Stomach smooth muscle (tissue), 2 donors: ENCODE data around the gene KPNB1.

Source experiments
- H3K27ac ChIP-seq: one replicate; pipeline ENCODE4 v1.7.0; 2013; ENCODE audit warnings: mild to moderate bottlenecking, low read length, inconsistent platforms
- H3K27me3 ChIP-seq, 2 donors: one replicate each; pipeline ENCODE4 v1.7.0; 2013; ENCODE audit warnings: low read length in 2 of 2; ENCODE audit not compliant: insufficient read depth in 2 of 2, control insufficient read depth in 1 of 2
- H3K36me3 ChIP-seq, 2 donors: one replicate each; pipeline ENCODE4 v1.7.0; 2013; ENCODE audit warnings: low read length in 2 of 2; ENCODE audit not compliant: control insufficient read depth in 2 of 2, insufficient read depth in 2 of 2
- H3K4me1 ChIP-seq: one replicate; pipeline ENCODE4 v1.7.0; 2013; ENCODE audit warnings: low read length; ENCODE audit not compliant: control insufficient read depth, insufficient read depth
- H3K4me3 ChIP-seq, 2 donors: one replicate each; pipeline ENCODE4 v1.7.0; 2013; ENCODE audit warnings: low read length in 2 of 2
- H3K9ac ChIP-seq, 2 donors: one replicate each; pipeline ENCODE4 v1.7.0; 2013; ENCODE audit warnings: low read length in 2 of 2, mild to moderate bottlenecking in 1 of 2
- H3K9me3 ChIP-seq, 2 donors: one replicate each; pipeline ENCODE4 v1.7.0; 2013; ENCODE audit warnings: low read length in 2 of 2; ENCODE audit not compliant: control insufficient read depth in 2 of 2
- donor health status: healthy.
- donor health status: Pancreatic carcinoma.

The KPNB1 gene

DNA sequence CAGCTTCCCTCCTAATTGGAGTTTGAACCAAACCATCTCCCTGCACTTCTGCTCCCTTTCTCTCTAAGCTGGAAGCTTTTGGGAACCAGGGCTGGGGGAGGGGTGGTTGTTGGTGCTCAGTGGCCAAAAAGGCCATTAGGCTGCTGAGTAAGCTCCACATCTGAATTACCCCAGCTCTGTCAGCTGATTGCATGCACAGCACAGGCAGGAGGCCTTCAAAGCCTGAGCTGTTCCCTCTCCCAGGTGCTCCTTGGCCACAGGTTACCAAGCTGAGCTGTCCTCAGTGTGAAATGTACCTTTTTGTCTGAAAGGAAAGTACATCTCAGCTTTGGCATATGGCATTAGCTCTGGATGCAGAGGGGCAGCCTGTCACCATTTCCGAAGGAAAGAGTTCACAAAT, 38.0 kb downstream of the KPNB1 start:
- H3K4me3 ChIP-seq: no peak overlapping the region
- peaks cover 4% of the 10 kb centered on the region for H3K4me1 ChIP-seq
- H3K27me3 ChIP-seq: no peaks in the 10 kb centered on the region
- peaks cover 0 to 6% of the 10 kb centered on the region in 2 donors for H3K36me3 ChIP-seq
- H3K27ac ChIP-seq: peak overlapping the region; percentile 18
- H3K9me3 ChIP-seq: no peaks in the 10 kb centered on the region
- no peak overlapping the region for H3K9ac ChIP-seq

DNA sequence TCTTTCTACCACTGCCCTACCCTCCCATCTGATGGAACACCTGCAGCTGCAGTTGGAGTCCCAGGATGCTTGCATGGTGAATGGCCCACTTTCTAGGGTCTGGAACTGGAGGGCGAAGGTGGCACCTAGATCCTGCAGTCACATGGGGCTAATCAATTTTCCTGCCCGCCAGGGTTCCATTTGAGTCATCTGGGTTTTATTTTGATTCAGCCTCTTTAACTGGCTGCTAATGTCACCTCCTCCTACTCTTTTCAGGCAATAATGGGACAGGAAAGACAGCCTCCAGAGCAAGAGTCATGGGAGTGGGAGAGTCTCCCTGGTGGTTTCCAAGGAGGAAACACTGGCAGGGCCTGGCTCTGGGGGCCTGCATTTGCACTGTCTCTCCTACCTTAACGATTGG, 40.4 kb downstream of the KPNB1 start:
- Histone ChIP-seq H3K27me3 (no peaks in the 10 kb centered on the region), H3K36me3 (peaks cover 0 to 4% of the 10 kb centered on the region in 2 donors), H3K27ac (no peak overlapping the region), H3K9me3 (no peaks in the 10 kb centered on the region), H3K4me3 (no peak overlapping the region), H3K9ac (no peak overlapping the region), H3K4me1 (peaks cover 17% of the 10 kb centered on the region)

DNA sequence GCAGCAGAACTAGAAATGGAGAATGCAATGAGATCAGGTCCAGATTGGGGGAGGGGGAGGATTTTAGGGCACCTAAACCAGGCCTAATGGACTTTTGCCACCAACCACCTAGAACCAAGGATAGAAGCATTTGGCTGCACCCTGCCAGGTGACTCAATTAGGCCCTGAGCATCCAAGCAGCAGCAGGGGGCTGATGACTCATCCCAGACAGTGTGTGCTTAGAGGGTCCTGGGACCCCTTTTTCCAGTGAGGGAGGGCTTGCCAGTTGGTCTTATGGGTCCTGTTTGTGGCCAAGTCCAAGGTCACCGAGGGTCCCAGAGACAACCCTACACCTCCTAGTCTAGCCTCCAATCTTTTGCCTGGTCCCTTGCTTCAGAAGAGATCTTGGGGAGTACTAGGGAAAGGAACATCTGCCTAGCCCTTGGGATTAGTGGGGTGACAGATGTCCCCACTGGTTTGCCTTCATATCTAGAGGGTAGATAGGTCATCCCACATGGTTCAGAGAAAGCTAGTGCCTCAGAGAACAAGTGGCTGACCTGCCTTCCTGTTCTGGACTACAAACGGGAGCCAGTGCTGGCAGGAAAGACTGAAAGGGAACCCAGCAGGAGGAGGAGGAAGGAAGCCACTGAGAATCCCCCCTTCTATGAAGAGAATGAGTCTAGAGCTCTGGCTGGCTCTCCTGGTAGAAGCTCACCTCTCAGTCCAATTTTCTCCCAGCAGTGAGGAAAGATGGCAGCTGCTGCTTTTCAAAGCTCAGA, 42.6 kb downstream of the KPNB1 start:
- H3K4me3 ChIP-seq: no peak overlapping the region
- H3K27ac ChIP-seq: no peak overlapping the region
- H3K27me3 ChIP-seq: no peaks in the 10 kb centered on the region
- H3K4me1 ChIP-seq: peaks cover 30% of the 10 kb centered on the region
- H3K9ac ChIP-seq: no peak overlapping the region
- no peaks in the 10 kb centered on the region for H3K9me3 ChIP-seq
- peaks cover 3 to 7% of the 10 kb centered on the region in 2 donors for H3K36me3 ChIP-seq

DNA sequence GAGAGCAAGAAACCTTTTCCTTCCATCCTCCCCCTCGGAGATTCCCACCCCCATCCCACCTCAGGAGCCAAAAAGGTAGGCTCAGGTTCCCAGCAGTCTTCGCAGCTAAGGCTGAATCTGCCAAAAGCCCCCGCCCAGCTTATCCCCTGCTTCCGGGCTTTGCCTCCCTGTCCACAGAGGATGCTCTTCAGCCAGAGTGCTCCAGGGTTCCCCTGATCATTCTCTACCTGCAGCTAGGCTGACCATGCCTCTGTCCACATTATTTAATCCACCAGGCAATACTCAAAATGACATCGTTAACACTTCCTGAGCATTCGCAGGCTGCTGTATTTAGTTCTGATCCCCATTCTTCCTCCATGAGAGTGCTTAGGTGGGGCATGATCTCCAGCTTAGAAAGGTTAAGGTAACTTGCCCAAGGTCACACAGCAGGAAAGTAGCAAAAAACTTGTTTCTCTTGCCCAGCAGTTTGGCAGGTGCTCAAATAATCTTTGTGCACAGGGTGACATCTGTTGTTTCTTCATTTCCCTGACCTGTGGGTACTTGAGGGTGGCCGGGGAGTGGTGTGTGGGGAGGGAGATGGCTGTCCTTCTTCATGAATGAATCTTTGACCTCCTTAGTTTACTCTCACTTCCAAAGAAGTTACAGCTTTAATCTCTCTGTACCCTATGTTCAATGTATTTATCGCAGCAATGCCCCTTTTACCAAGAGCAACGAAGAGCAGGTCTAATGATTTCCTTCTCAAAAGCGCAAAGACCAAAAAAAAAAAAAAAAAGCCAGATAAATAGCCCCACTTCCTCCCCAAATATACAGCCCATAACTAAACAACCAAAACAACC, 43.4 kb downstream of the KPNB1 start:
- H3K27me3 ChIP-seq: no peaks in the 10 kb centered on the region
- H3K9me3 ChIP-seq: no peaks in the 10 kb centered on the region
- H3K4me3 ChIP-seq: peak overlapping the region; percentile 23 to 80
- H3K9ac ChIP-seq: peak overlapping the region; percentile 36 to 39
- peaks cover 3 to 6% of the 10 kb centered on the region in 2 donors for H3K36me3 ChIP-seq
- no peak overlapping the region for H3K27ac ChIP-seq
- peaks cover 26% of the 10 kb centered on the region for H3K4me1 ChIP-seq

DNA sequence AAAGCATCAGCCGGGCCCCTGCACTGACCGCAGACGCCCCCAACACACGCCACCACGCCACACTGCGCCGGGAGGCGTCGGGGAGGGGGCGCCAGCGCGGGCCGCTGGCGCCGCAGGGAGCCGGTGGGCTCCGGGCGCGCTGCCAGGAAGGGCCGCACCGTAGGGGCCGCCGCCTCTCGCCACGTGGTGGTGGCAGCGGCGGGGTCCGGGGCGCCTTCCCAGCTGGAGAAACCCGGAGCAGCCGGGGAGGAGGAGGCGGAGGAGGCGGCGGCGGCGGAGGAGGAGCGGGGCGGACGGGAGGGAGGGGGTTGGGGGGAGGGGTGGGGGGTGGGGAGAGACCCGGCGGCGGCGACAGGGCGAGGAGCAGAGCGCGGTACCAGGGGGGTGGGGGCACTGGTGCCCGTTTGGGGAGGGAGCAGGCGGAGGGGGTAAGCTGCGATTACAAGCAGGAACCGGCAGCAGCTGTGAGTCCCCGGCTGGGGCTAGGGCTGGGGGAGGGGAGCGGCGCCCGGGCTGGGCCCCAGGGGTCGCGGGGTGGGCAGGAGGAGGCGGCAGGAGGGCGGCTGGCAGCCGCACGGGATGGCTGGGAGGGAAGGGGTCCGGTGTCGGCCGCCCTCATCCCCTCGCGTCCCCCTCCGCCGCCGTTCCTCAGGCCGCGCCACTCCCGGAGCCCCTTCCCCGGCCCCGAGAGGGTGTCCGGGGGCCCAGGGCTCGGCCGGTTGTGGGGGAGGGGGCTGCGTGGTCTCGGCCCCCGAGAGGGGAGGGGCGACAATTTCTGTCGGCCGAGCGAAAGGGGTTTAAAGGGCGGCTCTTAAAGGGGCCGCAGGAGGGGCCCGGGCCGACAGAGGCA, 44.2 kb downstream of the KPNB1 start, which contains the start of gene TBKBP1:
Gene TBKBP1 (plus strand): TSS at position 431 of the 850 bp plus-strand sequence. CDS start 1,952 bp downstream, outside the sequence.
- Histone ChIP-seq H3K27ac (peak within 1 kb of the TSS; percentile 71), H3K36me3 (peaks cover 3 to 6% of the 10 kb centered on the region in 2 donors), H3K4me3 (peak within 1 kb of the TSS; percentile 80), H3K4me1 (peaks cover 26% of the 10 kb centered on the region), H3K27me3 (no peaks in the 10 kb centered on the region), H3K9me3 (no peaks in the 10 kb centered on the region), H3K9ac (peak within 1 kb of the TSS; percentile 58 to 79)

DNA sequence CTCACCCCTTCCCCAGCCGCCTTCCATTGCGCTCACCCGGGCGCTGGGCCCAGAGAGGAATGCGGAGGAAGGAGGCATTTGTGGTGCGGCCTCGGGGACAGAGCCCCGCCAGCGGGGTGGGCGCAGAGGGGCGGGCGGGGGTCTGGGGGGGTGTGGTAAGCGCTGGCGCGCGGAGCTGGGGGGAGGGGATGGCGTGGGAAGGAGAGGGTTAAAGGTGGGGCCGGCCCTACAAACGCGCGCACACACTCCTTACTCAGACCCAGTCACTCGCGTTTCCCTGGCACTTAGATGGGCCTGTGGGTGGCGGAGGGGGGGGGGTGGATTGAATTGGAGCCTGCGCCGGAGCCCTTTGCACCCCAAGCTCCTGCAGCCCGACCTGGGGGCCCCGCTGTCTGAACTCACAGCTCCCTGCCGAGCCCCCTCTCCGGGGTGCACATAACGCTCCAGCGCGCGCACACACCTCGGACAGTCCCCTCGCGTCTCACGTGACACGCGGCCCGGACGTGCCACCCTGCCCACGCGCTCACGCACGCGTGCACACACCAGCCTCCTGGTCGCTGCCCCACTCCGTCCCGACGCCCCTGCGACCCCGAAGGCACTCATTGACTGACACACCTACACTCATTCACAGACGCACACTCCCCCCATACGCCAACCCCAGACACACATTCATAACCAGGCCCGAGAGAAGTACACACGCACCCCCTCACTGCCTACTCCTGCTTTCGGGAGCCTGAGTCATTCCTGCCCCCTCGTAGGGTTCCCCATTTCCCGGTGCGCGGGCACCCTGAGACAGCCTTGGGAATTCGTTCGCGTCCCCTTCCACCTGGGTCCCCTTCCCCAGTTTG, 45.1 kb downstream of the KPNB1 start:
- peaks cover 6 to 8% of the 10 kb centered on the region in 2 donors for H3K36me3 ChIP-seq
- H3K4me3 ChIP-seq: peak overlapping the region; percentile 80
- peaks cover 26% of the 10 kb centered on the region for H3K4me1 ChIP-seq
- no peaks in the 10 kb centered on the region for H3K27me3 ChIP-seq
- peak overlapping the region; percentile 71 for H3K27ac ChIP-seq
- H3K9ac ChIP-seq: peak overlapping the region; percentile 58 to 79
- no peaks in the 10 kb centered on the region for H3K9me3 ChIP-seq

DNA sequence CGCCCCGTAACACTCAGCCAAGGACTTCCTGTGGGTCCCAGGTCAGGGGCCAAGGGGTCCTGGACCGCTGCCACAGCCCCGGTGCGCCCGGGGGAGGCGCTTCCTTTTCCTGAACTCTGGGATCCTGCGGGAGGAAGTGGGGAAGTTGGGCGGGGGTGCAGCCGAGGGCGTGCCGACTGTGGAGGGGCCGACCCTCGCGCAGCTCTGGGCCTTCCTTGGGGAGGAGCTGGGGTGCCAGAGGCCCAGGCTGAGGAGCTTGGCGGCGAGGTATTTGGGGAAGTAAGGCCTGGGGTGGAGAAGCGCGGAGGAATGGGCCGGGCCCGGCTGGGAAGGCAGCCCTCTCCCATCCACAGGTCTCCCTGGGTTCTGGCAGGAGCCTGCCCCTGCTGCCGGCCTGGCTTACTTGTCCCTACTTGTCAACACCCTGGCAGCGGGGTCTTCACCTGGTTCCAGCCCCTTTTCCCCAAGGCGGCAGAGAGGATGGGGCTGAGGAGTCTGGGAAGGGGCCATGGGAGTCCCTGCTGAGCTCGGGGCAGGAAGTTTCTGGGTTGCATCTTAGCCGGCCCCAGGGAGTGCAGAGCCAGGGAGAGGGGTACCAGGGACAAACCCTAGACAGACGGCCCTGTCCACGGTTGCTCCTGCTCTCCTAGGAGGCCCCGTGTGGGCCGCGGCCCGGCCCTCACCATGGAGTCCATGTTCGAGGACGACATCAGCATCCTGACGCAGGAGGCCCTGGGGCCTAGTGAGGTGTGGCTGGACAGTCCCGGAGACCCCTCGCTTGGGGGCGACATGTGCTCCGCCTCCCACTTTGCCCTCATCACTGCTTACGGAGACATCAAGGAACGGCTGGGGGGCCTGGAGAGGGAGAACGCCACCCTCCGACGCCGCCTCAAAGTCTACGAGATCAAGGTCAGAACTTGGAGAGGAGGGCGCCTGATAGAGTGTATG, 46.0 kb downstream of the KPNB1 start:
- Histone ChIP-seq H3K9ac (peak overlapping the region; percentile 42 to 79), H3K36me3 (peaks cover 6 to 8% of the 10 kb centered on the region in 2 donors), H3K9me3 (no peaks in the 10 kb centered on the region), H3K4me3 (peak overlapping the region; percentile 80), H3K27ac (peak overlapping the region; percentile 71), H3K27me3 (no peaks in the 10 kb centered on the region), H3K4me1 (peaks cover 26% of the 10 kb centered on the region)

DNA sequence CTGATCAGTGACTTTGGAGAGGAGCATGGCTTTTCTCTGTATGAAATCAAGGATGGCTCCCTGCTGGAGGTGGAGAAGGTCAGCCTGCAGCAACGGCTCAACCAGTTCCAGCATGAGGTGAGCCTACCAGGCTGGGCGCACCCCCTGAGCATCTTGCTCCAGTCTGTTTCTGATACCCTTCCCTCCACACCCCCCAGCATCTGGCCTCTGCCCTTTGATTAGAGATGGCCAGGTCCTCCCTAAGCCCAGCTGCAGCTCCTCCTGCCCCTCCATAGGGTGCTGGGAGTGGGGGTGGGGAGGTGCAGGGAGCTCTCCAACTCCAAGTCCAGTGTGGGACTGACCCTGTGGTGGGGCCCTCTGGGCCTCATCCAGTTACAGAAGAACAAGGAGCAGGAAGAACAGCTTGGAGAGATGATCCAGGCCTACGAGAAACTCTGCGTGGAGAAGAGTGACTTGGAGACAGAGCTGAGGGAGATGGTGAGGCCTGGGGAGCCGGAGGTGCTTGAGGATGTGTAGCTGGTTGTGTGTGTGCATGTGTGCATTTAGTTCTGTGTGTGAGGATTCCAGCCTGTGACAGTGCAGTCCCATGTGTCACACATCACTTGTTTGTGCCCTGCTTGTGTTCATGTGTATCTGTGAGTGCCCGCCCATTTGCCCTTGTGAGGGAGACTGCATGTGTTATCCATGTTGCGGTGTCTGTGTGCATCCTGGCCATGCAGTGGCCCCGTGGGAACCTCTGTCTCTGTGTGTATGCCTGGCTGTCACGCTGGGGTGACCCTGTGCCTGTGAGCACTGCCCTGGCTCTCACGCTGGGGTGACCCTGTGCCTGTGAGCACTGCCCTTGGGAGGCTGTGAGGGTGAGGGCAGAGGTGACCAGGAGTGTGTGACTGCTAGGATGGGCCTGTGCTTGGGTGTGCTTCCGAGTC, 47.3 kb downstream of the KPNB1 start:
- H3K4me1 ChIP-seq: peaks cover 26% of the 10 kb centered on the region
- H3K4me3 ChIP-seq: no peak overlapping the region
- no peak overlapping the region for H3K27ac ChIP-seq

More for the DNA sequence above, 47.3 kb downstream of the KPNB1 start:
- Histone ChIP-seq H3K36me3 (peaks cover 8 to 10% of the 10 kb centered on the region in 2 donors), H3K9me3 (no peaks in the 10 kb centered on the region), H3K9ac (peak overlapping the region in 1 of 2 donors; percentile 51), H3K27me3 (no peaks in the 10 kb centered on the region)
